Measurements from ENCODE around the gene RTN4R. TPM values are rescaled to one million over a fixed set of nuclear protein-coding genes. Genes with fewer than 3 reads are reported as not detected.

Gene RTN4R
- total RNA-seq, 4 donors from 2014 or later = 2.5 to 6.9 (median 3.6) TPM

GRCh38 chr22:20246368-20247009, 21.6 kb downstream of the RTN4R start:
- no peaks in the 10 kb centered on the region for H3K9me3 ChIP-seq
- H3K4me3 ChIP-seq = no peak overlapping the region
- 76 to 79% methylated on average over 15 to 17 of the region's 19 CpGs for WGBS, 2 donors
- peak overlapping the region in 1 of 4 donors; percentile 33 for H3K27ac ChIP-seq
- H3K4me1 ChIP-seq = peaks cover 0 to 72% (median 13%) of the 10 kb centered on the region in 4 donors
- DNase-seq (ENCODE audit: low spot score in 2 of 2) = no peak
- no peaks in the 10 kb centered on the region for H3K27me3 ChIP-seq
- no peaks in the 10 kb centered on the region for H3K36me3 ChIP-seq
- TF ChIP-seq, protein P1, sequence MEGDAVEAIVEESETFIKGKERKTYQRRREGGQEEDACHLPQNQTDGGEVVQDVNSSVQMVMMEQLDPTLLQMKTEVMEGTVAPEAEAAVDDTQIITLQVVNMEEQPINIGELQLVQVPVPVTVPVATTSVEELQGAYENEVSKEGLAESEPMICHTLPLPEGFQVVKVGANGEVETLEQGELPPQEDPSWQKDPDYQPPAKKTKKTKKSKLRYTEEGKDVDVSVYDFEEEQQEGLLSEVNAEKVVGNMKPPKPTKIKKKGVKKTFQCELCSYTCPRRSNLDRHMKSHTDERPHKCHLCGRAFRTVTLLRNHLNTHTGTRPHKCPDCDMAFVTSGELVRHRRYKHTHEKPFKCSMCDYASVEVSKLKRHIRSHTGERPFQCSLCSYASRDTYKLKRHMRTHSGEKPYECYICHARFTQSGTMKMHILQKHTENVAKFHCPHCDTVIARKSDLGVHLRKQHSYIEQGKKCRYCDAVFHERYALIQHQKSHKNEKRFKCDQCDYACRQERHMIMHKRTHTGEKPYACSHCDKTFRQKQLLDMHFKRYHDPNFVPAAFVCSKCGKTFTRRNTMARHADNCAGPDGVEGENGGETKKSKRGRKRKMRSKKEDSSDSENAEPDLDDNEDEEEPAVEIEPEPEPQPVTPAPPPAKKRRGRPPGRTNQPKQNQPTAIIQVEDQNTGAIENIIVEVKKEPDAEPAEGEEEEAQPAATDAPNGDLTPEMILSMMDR (IDR thresholded peaks at IDR 0.05) = no peak
- no peak for TF ChIP-seq EP300 (IDR thresholded peaks at IDR 0.05)
- TF ChIP-seq POLR2A (IDR thresholded peaks at IDR 0.05) = no peak

DNA sequence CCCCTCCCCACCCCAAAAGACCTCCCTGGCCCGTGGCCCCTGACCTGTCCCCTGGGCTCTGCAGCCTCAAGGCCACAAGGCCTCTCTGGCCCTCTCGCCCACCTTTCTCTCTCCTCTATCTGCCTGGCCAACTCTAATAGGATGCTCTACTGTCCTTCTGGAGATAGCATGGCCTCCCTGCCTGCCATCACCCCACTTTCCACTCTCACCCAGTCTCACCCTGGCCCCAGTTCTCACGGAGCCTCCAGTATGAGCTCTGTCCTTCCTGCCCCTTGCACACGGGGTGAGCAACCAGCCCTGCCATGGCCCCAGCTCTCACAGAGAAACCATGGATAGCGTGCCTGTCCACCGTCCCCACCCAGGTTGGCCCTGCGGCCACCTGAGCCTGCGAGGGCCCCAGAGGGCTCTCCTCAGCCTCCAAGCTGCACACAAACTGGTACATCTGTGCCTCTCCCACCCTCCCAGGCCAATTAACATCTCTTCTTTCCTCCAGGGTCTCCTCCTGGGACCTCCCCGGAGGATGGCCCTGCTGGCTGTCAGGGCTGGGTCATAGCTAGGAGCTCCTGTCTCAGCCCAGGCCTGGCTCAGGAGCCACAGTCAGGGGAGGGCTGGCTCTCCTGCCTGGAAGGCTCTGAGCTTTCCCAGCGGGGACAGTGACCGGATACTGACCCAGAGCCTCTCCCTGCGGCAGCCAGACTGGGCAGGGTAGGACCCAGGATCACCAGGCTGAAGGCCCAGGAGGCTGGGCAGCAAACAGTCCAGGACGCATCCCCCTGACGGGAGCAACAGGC, 22.3 kb downstream of the RTN4R start:
- DNase-seq (ENCODE audit: low spot score in 2 of 2) = no peak
- TF ChIP-seq POLR2A (IDR thresholded peaks at IDR 0.05) = no peak
- no peak for TF ChIP-seq EP300 (IDR thresholded peaks at IDR 0.05)
- TF ChIP-seq, protein P1 (IDR thresholded peaks at IDR 0.05) = no peak
- Histone ChIP-seq H3K4me3 (no peak overlapping the region), H3K27me3 (no peaks in the 10 kb centered on the region), H3K9me3 (no peaks in the 10 kb centered on the region), H3K27ac (peak overlapping the region in 2 of 4 donors; percentile 17 to 33), H3K36me3 (no peaks in the 10 kb centered on the region), H3K4me1 (peaks cover 0 to 78% (median 13%) of the 10 kb centered on the region in 4 donors)
- WGBS, 2 donors = 73 to 80% methylated on average over 11 to 12 of the region's 14 CpGs

GRCh38 chr22:20244691-20245576, 23.2 kb downstream of the RTN4R start:
- 71 to 92% methylated on average over 4 to 18 of the region's 24 CpGs for WGBS, 2 donors
- H3K9me3 ChIP-seq = no peaks in the 10 kb centered on the region
- peaks cover 0 to 81% (median 14%) of the 10 kb centered on the region in 4 donors for H3K4me1 ChIP-seq
- H3K27me3 ChIP-seq = no peaks in the 10 kb centered on the region
- TF ChIP-seq POLR2A (IDR thresholded peaks at IDR 0.05) = no peak
- TF ChIP-seq, protein P1 (IDR thresholded peaks at IDR 0.05) = no peak
- no peak for TF ChIP-seq EP300 (IDR thresholded peaks at IDR 0.05)
- H3K27ac ChIP-seq = peak overlapping the region in 2 of 4 donors; percentile 14 to 28
- H3K36me3 ChIP-seq = no peaks in the 10 kb centered on the region
- no peak overlapping the region for H3K4me3 ChIP-seq
- DNase-seq (ENCODE audit: low spot score in 2 of 2) = no peak

DNA sequence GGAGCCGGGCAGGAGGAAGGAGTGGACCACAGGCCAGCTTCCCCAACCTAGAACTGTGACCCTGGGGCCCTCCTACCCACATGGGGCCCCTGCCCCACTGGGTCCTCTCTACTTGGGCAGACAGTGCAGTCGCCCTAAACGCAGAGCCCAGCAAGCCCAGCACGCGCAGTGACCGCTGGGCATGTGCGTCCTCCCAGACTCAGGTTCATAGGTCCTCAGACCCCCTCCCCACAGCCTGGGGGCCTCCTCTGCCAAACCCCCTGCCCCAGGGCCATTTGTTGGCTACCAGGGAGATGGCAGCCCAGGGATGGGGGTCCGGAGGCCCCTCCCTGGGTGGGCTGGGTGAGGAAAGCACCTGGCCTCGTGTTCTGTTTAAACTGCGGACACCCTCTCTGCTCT, 23.9 kb downstream of the RTN4R start:
- Histone ChIP-seq H3K4me1 (peaks cover 0 to 81% (median 17%) of the 10 kb centered on the region in 4 donors), H3K4me3 (no peak overlapping the region), H3K27me3 (no peaks in the 10 kb centered on the region), H3K36me3 (no peaks in the 10 kb centered on the region), H3K27ac (peak overlapping the region in 1 of 4 donors; percentile 28), H3K9me3 (no peaks in the 10 kb centered on the region)
- 80 to 84% methylated on average over 7 to 10 of the region's 10 CpGs for WGBS, 2 donors
- no peak for DNase-seq (ENCODE audit: low spot score in 2 of 2)
- TF ChIP-seq POLR2A (IDR thresholded peaks at IDR 0.05) = no peak

GRCh38 chr22:20243537-20244249, 24.4 kb downstream of the RTN4R start:
- Histone ChIP-seq H3K4me1 (peaks cover 0 to 81% (median 22%) of the 10 kb centered on the region in 4 donors), H3K27me3 (no peaks in the 10 kb centered on the region), H3K36me3 (no peaks in the 10 kb centered on the region), H3K4me3 (peak overlapping the region in 1 of 4 donors; percentile 7), H3K27ac (peak overlapping the region in 3 of 4 donors; percentile 12 to 33 (median 28)), H3K9me3 (no peaks in the 10 kb centered on the region)
- TF ChIP-seq EP300 (IDR thresholded peaks at IDR 0.05) = no peak
- TF ChIP-seq, protein P1 (IDR thresholded peaks at IDR 0.05) = no peak
- TF ChIP-seq POLR2A (IDR thresholded peaks at IDR 0.05) = no peak
- no peak for DNase-seq (ENCODE audit: low spot score in 2 of 2)
- 34 to 53% methylated on average over 8 to 16 of the region's 16 CpGs for WGBS, 2 donors

Data from tibial nerve (tissue), 4 donors.